Hematopoietic multipotent progenitor cell treated with erythropoietin and hydrocortisone succinate and interleukin-3 and kit ligand, for 15 days (in vitro differentiated cells): ENCODE measurements around the gene CLSTN1.
A peak's percentile ranks its signal among the peaks of the same experiment; 100 is the strongest.

Experiments
- DNase-seq: peaks from one replicate; pipeline ENCODE4 v3.0.0-alpha.2; 2015; ENCODE audit warnings: low spot score

CLSTN1 gene

GRCh38 chr1:9823943-9824701 is at the start of gene CLSTN1:
CLSTN1 (minus strand) TSS chr1:9823965; CDS start chr1:9823733, 232 bp downstream.
- DNase-seq, result peak; percentile 27

- DNase-seq, result no peak
Observed at GRCh38 chr1:9873385-9873784, 49.6 kb upstream of the CLSTN1 start.

GRCh38 chr1:9872430-9873165 is 48.8 kb upstream of the CLSTN1 start:
- DNase-seq, result no peak

GRCh38 chr1:9871707-9872425 is 48.1 kb upstream of the CLSTN1 start:
- DNase-seq, result no peak

GRCh38 chr1:9871021-9871420 is 47.3 kb upstream of the CLSTN1 start:
- DNase-seq, result no peak

GRCh38 chr1:9870572-9870971 is 46.8 kb upstream of the CLSTN1 start:
- DNase-seq, result no peak

GRCh38 chr1:9869831-9870251 is 46.1 kb upstream of the CLSTN1 start:
- no peak for DNase-seq

- DNase-seq, result no peak
Observed at GRCh38 chr1:9868244-9868590, 44.5 kb upstream of the CLSTN1 start.

- DNase-seq, result peak; percentile 79
Observed at GRCh38 chr1:9867408-9868243, 43.9 kb upstream of the CLSTN1 start.

- DNase-seq, result no peak
Observed at GRCh38 chr1:9866836-9867235, 43.1 kb upstream of the CLSTN1 start.

- DNase-seq, result no peak
Observed at GRCh38 chr1:9865724-9866123, 42.0 kb upstream of the CLSTN1 start.

- no peak for DNase-seq
Observed at GRCh38 chr1:9863371-9863770, 39.6 kb upstream of the CLSTN1 start.

GRCh38 chr1:9861360-9861759 is 37.6 kb upstream of the CLSTN1 start:
- no peak for DNase-seq

- DNase-seq, result no peak
Observed at GRCh38 chr1:9860887-9861286, 37.1 kb upstream of the CLSTN1 start.

GRCh38 chr1:9859281-9860014 is 35.7 kb upstream of the CLSTN1 start:
- DNase-seq, result no peak

GRCh38 chr1:9858293-9859035 is 34.7 kb upstream of the CLSTN1 start:
- no peak for DNase-seq

GRCh38 chr1:9855186-9855585 is 31.4 kb upstream of the CLSTN1 start:
- no peak for DNase-seq

GRCh38 chr1:9853249-9853595 is 29.5 kb upstream of the CLSTN1 start:
- DNase-seq, result no peak

GRCh38 chr1:9852410-9853248 is 28.9 kb upstream of the CLSTN1 start:
- DNase-seq, result no peak

- DNase-seq, result no peak
Observed at GRCh38 chr1:9852004-9852403, 28.2 kb upstream of the CLSTN1 start.
